Measurements from ENCODE around the gene CTTNBP2. TPM values are rescaled to one million over a fixed set of nuclear protein-coding genes. Genes with fewer than 3 reads are reported as not detected.
"Not testable (repeated sequence)": the region's sequence is repeated elsewhere in the genome, so short reads cannot be mapped to it uniquely, and the experiment has no call there.

Gene CTTNBP2
- total RNA-seq, 2 experiments from 2014 or later: not detected

- DNase-seq (no peak), ATAC-seq (no peak)
- Mint-ChIP-seq H3K27me3 (peaks cover 2% of the 10 kb centered on the region), H3K4me3 (no peak overlapping the region), H3K27ac (no peak overlapping the region), H3K9me3 (ENCODE audit: low read depth) (no peaks in the 10 kb centered on the region), H3K4me1 (no peaks in the 10 kb centered on the region), H3K36me3 (ENCODE audit: low read depth) (no peaks in the 10 kb centered on the region)
- intact Hi-C loops (cut with DNase I, micrococcal nuclease): loop anchor here in 1 of 2 experiments (10.0 kb wide), 1 partner anchor 783 kb away; no protein-coding TSS in a partner anchor
- ChIA-PET CTCF (interaction anchor here (0.8 to 1.0 kb wide), 2 partner anchors 13 to 506 kb away, joined by 3 to 4 read pairs; no protein-coding TSS in a partner anchor), POLR2A (no interaction called here)
These were observed 155.0 kb downstream of the CTTNBP2 start for GRCh38 chr7:117718116-117718835.

- DNase-seq (no peak), ATAC-seq (no peak)
- no peaks in the 10 kb centered on the region for H3K4me1 Mint-ChIP-seq
- H3K36me3 Mint-ChIP-seq (ENCODE audit: low read depth): no peaks in the 10 kb centered on the region
- H3K9me3 Mint-ChIP-seq (ENCODE audit: low read depth): no peaks in the 10 kb centered on the region
- POLR2A ChIA-PET: no interaction called here
- intact Hi-C loops (cut with DNase I, micrococcal nuclease): loop anchor here in 1 of 2 experiments (2.0 to 10.0 kb wide), 2 partner anchors 505 to 783 kb away; no protein-coding TSS in a partner anchor
- no peak overlapping the region for H3K4me3 Mint-ChIP-seq
- CTCF ChIA-PET: interaction anchor here (0.6 to 1.0 kb wide), 2 partner anchors 119 to 505 kb away, joined by 3 to 4 read pairs; no protein-coding TSS in a partner anchor
- H3K27me3 Mint-ChIP-seq: peaks cover 3% of the 10 kb centered on the region
- no peak overlapping the region for H3K27ac Mint-ChIP-seq
These were observed 155.9 kb downstream of the CTTNBP2 start for GRCh38 chr7:117717357-117717756.

- Mint-ChIP-seq H3K4me3 (no peak overlapping the region), H3K36me3 (ENCODE audit: low read depth) (no peaks in the 10 kb centered on the region), H3K27me3 (peaks cover 3% of the 10 kb centered on the region), H3K4me1 (no peaks in the 10 kb centered on the region), H3K9me3 (ENCODE audit: low read depth) (no peaks in the 10 kb centered on the region), H3K27ac (no peak overlapping the region)
- no peak for ATAC-seq
- CTCF ChIA-PET: interaction anchor here (0.6 to 1.7 kb wide), 3 partner anchors 15 to 257 kb away, joined by 3 to 7 read pairs (median 3); no protein-coding TSS in a partner anchor
- intact Hi-C loops (cut with DNase I, micrococcal nuclease): loop anchor here in 1 of 2 experiments (1.0 to 10.0 kb wide), 4 partner anchors 258 to 782 kb away; no protein-coding TSS in a partner anchor
- POLR2A ChIA-PET: no interaction called here
- no peak for DNase-seq
These were observed 156.4 kb downstream of the CTTNBP2 start for GRCh38 chr7:117716707-117717299.

GRCh38 chr7:117715784-117716445 lies 157.3 kb downstream of the CTTNBP2 start:
- intact Hi-C loops (cut with DNase I, micrococcal nuclease): loop anchor here (1.0 to 10.0 kb wide), 5 partner anchors 257 to 781 kb away; no protein-coding TSS in a partner anchor

GRCh38 chr7:117711556-117711955 lies 161.7 kb downstream of the CTTNBP2 start:
- POLR2A ChIA-PET: no interaction called here
- intact Hi-C loops (cut with DNase I, micrococcal nuclease): loop anchor here in 1 of 2 experiments (10.0 kb wide), 1 partner anchor 777 kb away; no protein-coding TSS in a partner anchor

More at GRCh38 chr7:117715784-117716445, 157.3 kb downstream of the CTTNBP2 start:
- no peaks in the 10 kb centered on the region for H3K36me3 Mint-ChIP-seq (ENCODE audit: low read depth)
- DNase-seq (peak; percentile 25), ATAC-seq (peak; percentile 44)
- POLR2A ChIA-PET: no interaction called here
- H3K4me1 Mint-ChIP-seq: no peaks in the 10 kb centered on the region
- no peaks in the 10 kb centered on the region for H3K9me3 Mint-ChIP-seq (ENCODE audit: low read depth)
- H3K27me3 Mint-ChIP-seq: peaks cover 3% of the 10 kb centered on the region
- no peak overlapping the region for H3K4me3 Mint-ChIP-seq
- CTCF ChIA-PET: interaction anchor here (0.6 to 1.7 kb wide), 9 partner anchors 10 to 503 kb away, joined by 3 to 7 read pairs (median 3); no protein-coding TSS in a partner anchor
- H3K27ac Mint-ChIP-seq: no peak overlapping the region

GRCh38 chr7:117708173-117708572 lies 165.1 kb downstream of the CTTNBP2 start:
- not testable (repeated sequence) for H3K9me3 Mint-ChIP-seq (ENCODE audit: low read depth)

More at GRCh38 chr7:117711556-117711955, 161.7 kb downstream of the CTTNBP2 start:
- H3K27me3 Mint-ChIP-seq: peaks cover 1% of the 10 kb centered on the region
- H3K9me3 Mint-ChIP-seq (ENCODE audit: low read depth): no peaks in the 10 kb centered on the region
- ATAC-seq (no peak), DNase-seq (no peak)
- H3K4me3 Mint-ChIP-seq: no peak overlapping the region
- H3K4me1 Mint-ChIP-seq: no peaks in the 10 kb centered on the region
- CTCF ChIA-PET: interaction anchor here (0.7 kb wide), 1 partner anchor 345 kb away, joined by 3 read pairs; no protein-coding TSS in a partner anchor
- H3K27ac Mint-ChIP-seq: no peak overlapping the region
- no peaks in the 10 kb centered on the region for H3K36me3 Mint-ChIP-seq (ENCODE audit: low read depth)

GRCh38 chr7:117707080-117707479 lies 166.2 kb downstream of the CTTNBP2 start:
- no peak overlapping the region for H3K4me3 Mint-ChIP-seq
- intact Hi-C loops (cut with DNase I, micrococcal nuclease): no loop called here

More at GRCh38 chr7:117708173-117708572, 165.1 kb downstream of the CTTNBP2 start:
- H3K27ac Mint-ChIP-seq; H3K4me3 Mint-ChIP-seq; H3K27me3 Mint-ChIP-seq; H3K4me1 Mint-ChIP-seq; POLR2A ChIA-PET; H3K36me3 Mint-ChIP-seq (ENCODE audit: low read depth); CTCF ChIA-PET; ATAC-seq; intact Hi-C loops (cut with DNase I, micrococcal nuclease); DNase-seq: not testable (repeated sequence)

GRCh38 chr7:117706210-117706609 lies 167.0 kb downstream of the CTTNBP2 start:
- Mint-ChIP-seq H3K27ac (no peak overlapping the region), H3K9me3 (ENCODE audit: low read depth) (no peaks in the 10 kb centered on the region), H3K27me3 (peaks cover 2% of the 10 kb centered on the region), H3K4me3 (no peak overlapping the region), H3K4me1 (no peaks in the 10 kb centered on the region), H3K36me3 (ENCODE audit: low read depth) (no peaks in the 10 kb centered on the region)
- intact Hi-C loops (cut with DNase I, micrococcal nuclease): no loop called here
- CTCF ChIA-PET: interaction anchor here (0.9 kb wide), 1 partner anchor 18 kb away, joined by 3 read pairs; no protein-coding TSS in a partner anchor
- DNase-seq (no peak), ATAC-seq (no peak)
- POLR2A ChIA-PET: no interaction called here

More at GRCh38 chr7:117707080-117707479, 166.2 kb downstream of the CTTNBP2 start:
- Mint-ChIP-seq H3K27me3 (peaks cover 2% of the 10 kb centered on the region), H3K9me3 (ENCODE audit: low read depth) (no peaks in the 10 kb centered on the region), H3K4me1 (no peaks in the 10 kb centered on the region), H3K27ac (no peak overlapping the region), H3K36me3 (ENCODE audit: low read depth) (no peaks in the 10 kb centered on the region)
- POLR2A ChIA-PET: no interaction called here
- no peak for DNase-seq
- CTCF ChIA-PET: interaction anchor here (0.9 kb wide), 1 partner anchor 18 kb away, joined by 3 read pairs; no protein-coding TSS in a partner anchor
- no peak for ATAC-seq

- H3K27me3 Mint-ChIP-seq: peaks cover 2% of the 10 kb centered on the region
- H3K27ac Mint-ChIP-seq: no peak overlapping the region
- ChIA-PET POLR2A (no interaction called here), CTCF (no interaction called here)
- no peaks in the 10 kb centered on the region for H3K4me1 Mint-ChIP-seq
- H3K36me3 Mint-ChIP-seq (ENCODE audit: low read depth): no peaks in the 10 kb centered on the region
- no peak for DNase-seq
- intact Hi-C loops (cut with DNase I, micrococcal nuclease): no loop called here
- no peak for ATAC-seq
- no peak overlapping the region for H3K4me3 Mint-ChIP-seq
- H3K9me3 Mint-ChIP-seq (ENCODE audit: low read depth): no peaks in the 10 kb centered on the region
These were observed 167.6 kb downstream of the CTTNBP2 start for GRCh38 chr7:117705630-117706029.

GRCh38 chr7:117704063-117704462 lies 169.2 kb downstream of the CTTNBP2 start:
- CTCF ChIA-PET: no interaction called here
- Mint-ChIP-seq H3K36me3 (ENCODE audit: low read depth) (no peaks in the 10 kb centered on the region), H3K9me3 (ENCODE audit: low read depth) (no peaks in the 10 kb centered on the region), H3K4me3 (no peak overlapping the region), H3K4me1 (no peaks in the 10 kb centered on the region), H3K27me3 (peaks cover 2% of the 10 kb centered on the region), H3K27ac (no peak overlapping the region)
- ATAC-seq (no peak), DNase-seq (no peak)
- POLR2A ChIA-PET: no interaction called here
- intact Hi-C loops (cut with DNase I, micrococcal nuclease): no loop called here

GRCh38 chr7:117698018-117698417 lies 175.2 kb downstream of the CTTNBP2 start:
- H3K36me3 Mint-ChIP-seq (ENCODE audit: low read depth): no peaks in the 10 kb centered on the region
- ChIA-PET CTCF (no interaction called here), POLR2A (no interaction called here)
- no peak overlapping the region for H3K27ac Mint-ChIP-seq
- H3K27me3 Mint-ChIP-seq: peaks cover 2% of the 10 kb centered on the region
- no peaks in the 10 kb centered on the region for H3K4me1 Mint-ChIP-seq
- DNase-seq (no peak), ATAC-seq (no peak)
- H3K4me3 Mint-ChIP-seq: no peak overlapping the region
- H3K9me3 Mint-ChIP-seq (ENCODE audit: low read depth): peaks cover 3% of the 10 kb centered on the region
- intact Hi-C loops (cut with DNase I, micrococcal nuclease): no loop called here
